Activated naive CD8-positive, alpha-beta T cell treated with anti-CD3 and anti-CD28 coated beads, Interleukin-2, amount 10 ng/mL, durations not matched to agents 7 days and 5 days (primary cell): ENCODE results near the gene TRIM71. TPM values are rescaled to one million over a fixed set of nuclear protein-coding genes. Genes with fewer than 3 reads are reported as not detected.
"Not testable (repeated sequence)": the region's sequence is repeated elsewhere in the genome, so short reads cannot be mapped to it uniquely, and the experiment has no call there.

ENCODE experiments used
- ATAC-seq: fragments of 150-1000 bp; cut with Tn5 transposase; one replicate; pipeline ENCODE4 v1.10.0; 2021; ENCODE audit warnings: low read depth, moderate library complexity
- POLR2A ChIA-PET: fragments of 350-600 bp; sonication (Branson Sonifier 250); formaldehyde crosslinking; loops from one replicate; lab custom pipeline; 2021; ENCODE audit warnings: antibody characterized with exemption; lab: Charles Lee
- DNase-seq: peaks from one replicate; pipeline ENCODE4 v3.0.0; 2021
- H3K27ac Mint-ChIP-seq: one replicate; pipeline ENCODE4 v1.8.0; 2022; ENCODE audit warnings: mild to moderate bottlenecking, mixed read lengths
- H3K27me3 Mint-ChIP-seq: one replicate; pipeline ENCODE4 v1.8.0; 2022; ENCODE audit warnings: mild to moderate bottlenecking, moderate library complexity, mixed read lengths
- H3K36me3 Mint-ChIP-seq: one replicate; pipeline ENCODE4 v1.8.0; 2021; ENCODE audit warnings: mild to moderate bottlenecking, mixed read lengths
- H3K4me1 Mint-ChIP-seq: one replicate; pipeline ENCODE4 v1.8.0; 2021; ENCODE audit warnings: mixed read lengths
- H3K4me3 Mint-ChIP-seq: one replicate; pipeline ENCODE4 v1.8.0; 2022; ENCODE audit warnings: mild to moderate bottlenecking, moderate library complexity, mixed read lengths
- H3K9me3 Mint-ChIP-seq: one replicate; pipeline ENCODE4 v1.8.0; 2021; ENCODE audit warnings: mixed read lengths
- total RNA-seq, 2 experiments: library from RNA; stranded (reverse); gene quantifications; one replicate each; pipeline ENCODE4 v1.2.3, GENCODE V29; 2021

TRIM71 gene
- total RNA-seq, 2 experiments from 2014 or later: not detected

GRCh38 chr3:32937331-32937730 is 119.5 kb downstream of the TRIM71 start:
- no peaks in the 10 kb centered on the region for H3K36me3 Mint-ChIP-seq
- H3K4me1 Mint-ChIP-seq: no peaks in the 10 kb centered on the region
- ATAC-seq: no peak
- DNase-seq: no peak
- H3K27me3 Mint-ChIP-seq: peaks cover 7% of the 10 kb centered on the region
- H3K9me3 Mint-ChIP-seq: no peaks in the 10 kb centered on the region
- POLR2A ChIA-PET: no interaction called here
- H3K27ac Mint-ChIP-seq: no peak overlapping the region
- H3K4me3 Mint-ChIP-seq: no peak overlapping the region

GRCh38 chr3:32939531-32940284 is 121.9 kb downstream of the TRIM71 start:
- H3K36me3 Mint-ChIP-seq, POLR2A ChIA-PET, ATAC-seq, H3K4me3 Mint-ChIP-seq, H3K27ac Mint-ChIP-seq, DNase-seq, H3K4me1 Mint-ChIP-seq, H3K9me3 Mint-ChIP-seq: not testable (repeated sequence)
- H3K27me3 Mint-ChIP-seq: peaks cover 10% of the 10 kb centered on the region

- POLR2A ChIA-PET: no interaction called here
- no peak overlapping the region for H3K27ac Mint-ChIP-seq
- peaks cover 10% of the 10 kb centered on the region for H3K27me3 Mint-ChIP-seq
- no peaks in the 10 kb centered on the region for H3K9me3 Mint-ChIP-seq
- H3K36me3 Mint-ChIP-seq: no peaks in the 10 kb centered on the region
- H3K4me3 Mint-ChIP-seq: no peak overlapping the region
- no peak for DNase-seq
- no peaks in the 10 kb centered on the region for H3K4me1 Mint-ChIP-seq
- ATAC-seq: no peak
Measured at GRCh38 chr3:32940726-32941125, 122.9 kb downstream of the TRIM71 start.

- Mint-ChIP-seq H3K27me3 (peaks cover 12% of the 10 kb centered on the region), H3K4me3 (no peak overlapping the region), H3K9me3 (no peaks in the 10 kb centered on the region), H3K4me1 (peaks cover 1% of the 10 kb centered on the region), H3K27ac (no peak overlapping the region), H3K36me3 (no peaks in the 10 kb centered on the region)
- DNase-seq (no peak), ATAC-seq (no peak)
- POLR2A ChIA-PET: no interaction called here
Measured at GRCh38 chr3:32945136-32945535, 127.3 kb downstream of the TRIM71 start.

DNA sequence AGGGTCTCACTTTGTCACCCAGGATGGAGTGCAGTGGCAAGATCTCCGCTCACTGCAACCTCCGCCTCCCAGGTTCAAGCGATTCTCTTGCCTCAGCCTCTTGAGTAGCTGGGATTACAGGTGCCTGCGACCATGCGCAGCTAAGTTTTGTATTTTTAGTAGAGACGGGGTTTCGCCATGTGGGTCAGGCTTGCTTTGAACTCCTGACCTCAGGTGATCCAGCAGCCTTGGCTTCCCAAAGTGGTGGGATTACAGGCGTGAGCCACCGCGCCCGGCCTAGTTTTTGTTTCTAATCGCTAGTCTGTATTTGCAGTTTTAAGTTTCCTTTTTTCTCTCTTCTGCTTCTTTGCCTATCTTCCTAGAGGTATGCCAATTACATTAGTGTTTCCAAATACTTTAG is 127.8 kb downstream of the TRIM71 start:
- ATAC-seq (peak; percentile 34), DNase-seq (peak; percentile 45)
- POLR2A ChIA-PET, H3K36me3 Mint-ChIP-seq, H3K4me1 Mint-ChIP-seq, H3K9me3 Mint-ChIP-seq, H3K4me3 Mint-ChIP-seq, H3K27ac Mint-ChIP-seq: not testable (repeated sequence)
- H3K27me3 Mint-ChIP-seq: peaks cover 12% of the 10 kb centered on the region

DNA sequence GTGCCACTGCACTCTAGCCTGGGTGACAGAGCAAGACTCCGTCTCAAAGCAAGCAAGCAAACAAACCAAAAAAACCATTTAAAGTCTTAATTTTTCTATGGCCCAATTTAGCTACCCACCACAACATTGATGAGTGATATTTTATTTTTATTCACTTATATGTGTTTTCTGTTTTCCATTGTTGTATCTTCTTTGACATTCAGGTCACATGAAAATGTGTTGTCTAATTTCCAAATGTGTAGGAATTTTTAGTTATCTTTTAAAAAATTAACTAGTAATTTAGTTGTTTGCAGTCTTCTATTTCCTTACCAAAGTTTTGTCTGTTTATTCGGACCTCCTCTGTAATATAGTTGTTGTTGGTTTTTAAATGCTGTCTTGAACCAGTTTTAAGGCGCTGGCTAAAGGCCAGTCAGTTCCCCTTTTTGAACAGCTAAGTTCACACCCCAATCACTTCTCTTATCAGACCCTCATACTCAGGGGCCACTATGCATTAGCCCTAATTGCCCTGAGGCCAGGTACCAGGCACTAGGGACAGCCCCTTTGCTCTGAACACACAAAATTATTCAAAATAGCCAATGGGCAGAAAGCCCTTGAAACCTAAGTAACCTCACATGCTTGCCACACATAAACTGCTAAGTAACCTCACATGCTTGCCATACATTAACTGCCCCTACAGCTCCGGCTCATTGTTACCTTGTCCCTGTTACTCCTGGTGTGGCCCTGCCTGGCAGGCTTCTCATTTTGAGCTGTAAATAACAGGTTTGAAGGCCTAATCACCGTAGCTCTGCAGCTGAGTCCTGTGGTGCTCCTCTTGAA is 129.4 kb downstream of the TRIM71 start:
- H3K27me3 Mint-ChIP-seq: peaks cover 14% of the 10 kb centered on the region
- H3K36me3 Mint-ChIP-seq: no peaks in the 10 kb centered on the region
- no peak overlapping the region for H3K27ac Mint-ChIP-seq
- H3K9me3 Mint-ChIP-seq: no peaks in the 10 kb centered on the region
- peaks cover 13% of the 10 kb centered on the region for H3K4me1 Mint-ChIP-seq
- no peak for DNase-seq
- H3K4me3 Mint-ChIP-seq: no peak overlapping the region
- POLR2A ChIA-PET: interaction anchor here (2.1 kb wide), 1 partner anchor 127 kb away, joined by 7 read pairs; no protein-coding TSS in a partner anchor
- ATAC-seq: peak; percentile 27

Other genes with a start within 250 kb of the TRIM71 start
- 10 to 100 TPM; 29.5 to 30.6 TPM for gene DYNC1LI1, start 247.1 kb upstream of the TRIM71 start, total RNA-seq
- 10 to 100 TPM; 56.0 to 62.9 TPM for gene CNOT10, start 132.8 kb upstream of the TRIM71 start, total RNA-seq
- gene CCR4, start 133.6 kb downstream of the TRIM71 start, total RNA-seq: 10 to 100 TPM; 17.5 to 20.7 TPM